Subcutaneous abdominal adipose tissue (tissue), 5 donors: ENCODE data around the gene HSPA1B.
"Not testable (repeated sequence)": the region's sequence is repeated elsewhere in the genome, so short reads cannot be mapped to it uniquely, and the experiment has no call there.

Experiments
- H3K27ac ChIP-seq: one replicate; pipeline ENCODE4 v1.7.0; 2013; ENCODE audit warnings: low read depth, mild to moderate bottlenecking, inconsistent platforms, low read length, moderate library complexity
- H3K27me3 ChIP-seq, 5 donors: one replicate each; pipeline ENCODE4 v1.7.0; 2013; ENCODE audit warnings: low read length in 5 of 5, inconsistent platforms in 1 of 5; ENCODE audit not compliant: control insufficient read depth in 5 of 5, insufficient read depth in 4 of 5
- H3K36me3 ChIP-seq, 5 donors: one replicate each; pipeline ENCODE4 v1.7.0; 2013; ENCODE audit warnings: low read length in 5 of 5; ENCODE audit not compliant: control insufficient read depth in 5 of 5, insufficient read depth in 5 of 5
- H3K4me1 ChIP-seq, 5 donors: one replicate each; pipeline ENCODE4 v1.7.0; 2013; ENCODE audit warnings: low read length in 5 of 5, mild to moderate bottlenecking in 3 of 5, moderate library complexity in 1 of 5; ENCODE audit not compliant: control insufficient read depth in 5 of 5, insufficient read depth in 5 of 5
- H3K4me3 ChIP-seq, 5 donors: one replicate each; pipeline ENCODE4 v1.7.0; 2013; ENCODE audit warnings: low read length in 5 of 5, low read depth in 1 of 5
- H3K9ac ChIP-seq, 5 donors: one replicate each; pipeline ENCODE4 v1.7.0; 2013; ENCODE audit warnings: low read length in 5 of 5, mild to moderate bottlenecking in 4 of 5, moderate library complexity in 3 of 5
- H3K9me3 ChIP-seq, 5 donors: one replicate each; pipeline ENCODE4 v1.7.0; 2013; ENCODE audit warnings: low read length in 5 of 5; ENCODE audit not compliant: control insufficient read depth in 5 of 5
- donor health status: healthy.
- donor health status: healthy.
- donor health status: healthy.
- donor health status: healthy.
- donor health status: healthy.

HSPA1B gene

DNA sequence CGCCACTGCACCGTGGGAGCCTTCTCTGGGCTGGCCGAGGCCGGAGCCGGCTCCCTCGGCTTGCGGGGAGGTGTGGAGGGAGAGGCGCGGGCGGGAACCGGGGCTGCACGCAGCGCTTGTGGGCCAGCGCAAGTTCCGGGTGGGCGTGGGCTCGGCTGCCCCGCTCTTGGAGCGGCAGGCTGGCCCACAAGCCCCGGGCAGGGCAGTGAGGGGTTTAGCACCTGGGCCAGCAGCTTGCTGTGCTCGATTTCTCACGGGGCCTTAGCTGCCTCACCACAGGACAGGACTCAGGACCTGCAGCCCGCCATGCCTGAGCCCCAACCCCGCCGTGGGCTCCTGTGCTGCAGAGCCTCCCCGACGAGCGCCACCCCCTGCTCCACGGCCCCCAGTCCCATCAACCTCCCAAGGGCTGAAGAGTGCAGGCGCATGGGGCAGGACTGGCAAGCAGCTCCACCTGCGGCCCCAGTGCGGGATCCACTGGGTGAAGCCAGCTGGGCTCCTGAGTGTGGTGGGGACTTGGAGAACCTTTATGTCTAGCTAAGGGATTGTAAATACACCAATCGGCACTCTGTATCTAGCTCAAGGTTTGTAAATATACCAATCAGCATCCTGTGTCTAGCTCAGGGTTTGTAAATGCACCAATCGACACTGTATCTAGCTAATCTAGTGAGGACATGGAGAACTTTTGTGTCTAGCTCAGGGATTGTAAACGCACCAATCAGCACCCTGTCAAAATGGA, 24.6 kb downstream of the HSPA1B start:
- H3K9ac ChIP-seq, H3K27me3 ChIP-seq, H3K4me1 ChIP-seq, H3K9me3 ChIP-seq, H3K27ac ChIP-seq, H3K4me3 ChIP-seq, H3K36me3 ChIP-seq: not testable (repeated sequence)

DNA sequence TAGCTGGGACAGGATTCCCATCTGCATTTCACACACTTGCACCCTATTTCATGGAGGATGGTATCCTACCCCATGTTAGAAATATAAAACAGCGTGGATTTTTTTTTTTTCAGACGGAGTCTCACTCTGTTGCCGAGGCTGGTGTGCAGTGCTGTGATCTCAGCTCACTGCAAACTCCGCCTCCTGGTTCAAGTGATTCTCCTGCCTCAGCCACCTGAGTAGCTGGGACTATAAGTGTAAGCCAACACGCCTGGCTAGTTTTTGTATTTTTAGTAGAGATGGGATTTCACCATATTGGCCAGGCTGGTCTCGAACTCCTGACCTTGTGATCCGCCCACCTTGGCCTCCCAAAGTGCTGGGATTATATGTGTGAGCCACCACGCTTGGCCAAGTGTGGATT, 30.2 kb downstream of the HSPA1B start:
- H3K9ac ChIP-seq, H3K27ac ChIP-seq, H3K27me3 ChIP-seq, H3K4me3 ChIP-seq, H3K9me3 ChIP-seq: not testable (repeated sequence)
- H3K4me1 ChIP-seq: peaks cover 1 to 12% (median 10%) of the 10 kb centered on the region in 5 donors
- peaks cover 0 to 45% (median 30%) of the 10 kb centered on the region in 5 donors for H3K36me3 ChIP-seq

DNA sequence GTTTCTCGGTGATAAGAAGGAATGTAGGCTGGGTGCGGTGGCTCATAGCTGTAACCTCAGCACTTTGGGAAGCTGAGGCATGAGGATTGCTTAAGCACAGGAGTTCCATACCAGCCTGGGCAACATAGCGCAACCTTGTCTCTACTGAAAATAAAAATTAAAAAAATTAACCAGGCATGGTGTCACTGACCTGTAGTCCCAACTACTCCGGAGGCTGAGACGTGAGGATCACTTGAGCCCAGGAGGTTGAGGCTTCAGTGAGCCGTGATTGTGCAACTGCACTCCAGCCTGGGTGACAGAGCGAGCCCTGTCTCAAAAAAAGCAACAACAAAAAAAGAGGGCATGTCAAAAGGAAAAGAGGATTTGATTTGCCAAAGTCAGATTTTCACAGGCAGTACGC, 31.2 kb downstream of the HSPA1B start:
- Histone ChIP-seq H3K9ac (no peak overlapping the region), H3K9me3 (no peaks in the 10 kb centered on the region), H3K4me3 (no peak overlapping the region), H3K27me3 (no peaks in the 10 kb centered on the region), H3K27ac (no peak overlapping the region), H3K4me1 (peaks cover 1 to 19% (median 15%) of the 10 kb centered on the region in 5 donors), H3K36me3 (peaks cover 0 to 45% (median 30%) of the 10 kb centered on the region in 5 donors)

DNA sequence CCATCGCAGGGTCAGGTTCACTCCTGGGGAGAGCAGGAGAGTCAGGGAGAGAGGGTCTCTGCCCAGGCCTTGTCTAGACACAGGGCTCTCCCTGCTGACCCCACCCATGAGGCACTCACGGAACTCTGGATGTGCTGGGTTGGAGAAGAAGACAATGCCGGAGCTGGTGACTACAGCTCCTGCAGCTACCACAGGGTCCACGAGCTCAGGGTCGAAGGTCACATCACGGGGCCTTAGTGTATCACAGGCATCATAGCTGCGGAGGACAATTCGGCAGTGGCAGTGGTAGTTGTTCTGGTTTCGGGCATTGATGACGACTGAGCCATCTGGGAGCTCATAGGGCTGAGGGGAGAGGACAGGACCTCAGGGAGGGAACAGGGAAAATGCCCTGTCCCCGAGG, 32.4 kb downstream of the HSPA1B start:
- H3K27ac ChIP-seq: no peak overlapping the region
- no peak overlapping the region for H3K9ac ChIP-seq

DNA sequence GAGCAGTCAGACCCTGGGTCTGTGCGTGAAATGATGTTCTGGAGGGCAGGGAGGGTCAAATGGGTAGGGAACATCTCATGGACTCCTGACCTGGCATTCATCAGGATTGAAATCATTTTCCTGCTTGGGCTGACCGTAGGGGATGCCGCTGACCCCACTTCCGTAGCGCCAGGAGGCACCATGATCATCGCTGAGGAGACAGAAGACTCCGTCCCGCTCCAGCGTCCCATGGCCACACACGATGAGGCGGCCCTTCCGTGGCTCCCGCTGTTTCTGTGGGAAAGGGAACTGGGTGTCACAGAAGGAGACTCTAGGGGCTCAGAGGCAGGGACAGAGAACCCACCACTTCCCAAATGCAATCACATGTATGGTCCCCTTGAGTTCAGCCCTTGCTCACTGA, 32.8 kb downstream of the HSPA1B start:
- Histone ChIP-seq H3K4me1 (peaks cover 3 to 26% (median 22%) of the 10 kb centered on the region in 5 donors), H3K4me3 (no peak overlapping the region), H3K9me3 (no peaks in the 10 kb centered on the region), H3K27ac (no peak overlapping the region), H3K36me3 (peaks cover 0 to 43% (median 30%) of the 10 kb centered on the region in 5 donors), H3K9ac (no peak overlapping the region), H3K27me3 (no peaks in the 10 kb centered on the region)

More for the DNA sequence above, 32.4 kb downstream of the HSPA1B start:
- peaks cover 0 to 45% (median 30%) of the 10 kb centered on the region in 5 donors for H3K36me3 ChIP-seq
- H3K27me3 ChIP-seq: no peaks in the 10 kb centered on the region
- peaks cover 3 to 26% (median 22%) of the 10 kb centered on the region in 5 donors for H3K4me1 ChIP-seq
- H3K9me3 ChIP-seq: no peaks in the 10 kb centered on the region
- H3K4me3 ChIP-seq: no peak overlapping the region

DNA sequence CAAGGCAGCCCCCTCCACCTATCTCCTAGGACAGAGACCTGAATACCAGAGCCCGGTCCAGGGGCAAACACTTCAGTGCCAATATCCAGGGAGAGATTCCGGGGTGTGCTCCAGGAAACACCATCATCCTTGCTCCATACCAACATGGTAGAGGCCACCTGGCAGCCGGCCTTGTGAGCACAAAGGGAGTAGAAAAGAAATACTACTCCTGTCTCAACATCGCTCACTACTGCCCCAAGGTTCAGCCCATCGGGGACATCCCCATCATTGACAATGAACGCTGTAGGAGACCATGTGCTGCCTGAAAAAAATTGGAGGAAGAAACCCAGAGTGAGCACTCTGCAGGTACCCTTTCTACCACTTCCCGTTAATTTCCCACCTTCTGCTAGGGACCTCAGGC, 33.6 kb downstream of the HSPA1B start:
- Histone ChIP-seq H3K4me3 (peak overlapping the region in 2 of 5 donors; percentile 90 to 95), H3K27ac (no peak overlapping the region), H3K27me3 (no peaks in the 10 kb centered on the region), H3K9ac (peak overlapping the region in 2 of 5 donors; percentile 6 to 28), H3K4me1 (peaks cover 3 to 26% (median 22%) of the 10 kb centered on the region in 5 donors), H3K9me3 (no peaks in the 10 kb centered on the region), H3K36me3 (peaks cover 0 to 41% (median 30%) of the 10 kb centered on the region in 5 donors)

DNA sequence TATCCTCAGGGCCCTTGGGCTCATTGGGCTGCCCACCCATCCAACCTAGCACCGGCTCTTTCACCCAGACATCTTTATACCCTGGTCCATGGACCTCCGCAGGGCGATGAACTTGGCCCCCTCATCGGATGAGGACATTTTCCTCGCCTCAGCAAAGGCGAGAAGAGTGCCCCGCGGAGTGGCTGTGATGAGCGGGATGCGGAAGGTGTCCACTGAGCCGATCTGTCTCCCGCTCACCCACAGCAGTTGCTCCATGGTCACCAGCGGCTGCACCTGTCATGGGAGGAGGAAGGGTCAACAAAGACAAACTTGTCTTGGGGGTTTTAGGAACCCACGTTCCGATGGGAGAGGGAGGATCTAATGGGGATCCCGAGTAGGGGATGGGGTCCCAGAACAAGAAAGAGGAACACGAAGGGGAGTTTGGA, 34.4 kb downstream of the HSPA1B start:
- Histone ChIP-seq H3K4me1 (peaks cover 3 to 26% (median 22%) of the 10 kb centered on the region in 5 donors), H3K4me3 (peak overlapping the region; percentile 86 to 97 (median 92)), H3K9me3 (no peaks in the 10 kb centered on the region), H3K27me3 (no peaks in the 10 kb centered on the region), H3K27ac (peak overlapping the region; percentile 67), H3K36me3 (peaks cover 0 to 41% (median 30%) of the 10 kb centered on the region in 5 donors), H3K9ac (peak overlapping the region; percentile 81 to 86 (median 84))

DNA sequence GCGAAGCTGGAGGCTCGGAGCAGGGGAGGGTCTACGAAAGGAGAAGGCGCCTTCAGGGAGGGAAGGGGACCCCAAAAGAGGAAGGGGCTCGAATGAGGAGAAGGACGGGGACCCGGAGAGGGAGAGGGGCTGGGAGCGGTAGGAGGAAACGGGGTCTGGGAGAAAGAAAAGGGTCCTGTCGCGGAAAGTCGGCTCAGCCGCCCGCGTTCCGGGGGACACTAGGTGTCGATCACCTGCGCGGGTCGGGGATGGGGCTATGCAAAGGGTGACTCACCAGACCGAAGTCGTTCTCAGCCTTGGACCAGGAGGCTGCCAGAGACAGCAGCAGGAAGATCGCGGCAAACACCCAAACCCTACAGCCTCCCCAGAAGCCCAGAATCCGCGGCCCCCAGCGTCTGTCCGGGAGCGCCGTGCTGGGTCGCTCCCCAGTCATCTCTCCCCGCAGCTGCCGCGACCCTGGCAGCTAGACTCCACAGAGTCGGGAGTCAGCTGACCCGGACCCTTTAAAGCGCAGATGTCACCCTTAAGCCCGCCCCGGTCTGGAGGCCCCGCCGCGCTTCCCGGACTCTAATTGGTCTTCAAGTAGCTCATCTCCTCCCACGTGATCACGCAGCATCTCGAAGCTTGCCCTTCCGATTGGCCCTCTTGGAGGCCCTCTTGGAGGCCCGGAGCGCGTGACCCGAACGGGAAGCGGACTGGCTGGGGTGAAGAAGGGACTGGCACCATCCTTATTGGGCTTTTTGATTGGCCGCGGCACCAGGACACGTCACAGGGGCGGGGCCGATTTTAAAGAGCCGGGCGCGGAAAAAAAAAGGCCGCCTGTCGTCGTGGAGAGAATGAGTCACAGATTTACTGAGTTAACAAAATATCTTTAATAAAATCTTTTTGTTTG, 35.1 kb downstream of the HSPA1B start, which contains the start of gene NEU1:
Gene NEU1 (minus strand): TSS at position 478 of the 892 bp plus-strand sequence. CDS start 45 bp downstream, at position 433.
- Histone ChIP-seq H3K9ac (peak within 1 kb of the TSS; percentile 81 to 86 (median 84)), H3K9me3 (no peaks in the 10 kb centered on the region), H3K4me3 (peak within 1 kb of the TSS; percentile 86 to 97 (median 92)), H3K27ac (peak within 1 kb of the TSS; percentile 92), H3K27me3 (no peaks in the 10 kb centered on the region), H3K4me1 (peaks cover 3 to 26% (median 22%) of the 10 kb centered on the region in 5 donors), H3K36me3 (peaks cover 0 to 35% (median 28%) of the 10 kb centered on the region in 5 donors)

DNA sequence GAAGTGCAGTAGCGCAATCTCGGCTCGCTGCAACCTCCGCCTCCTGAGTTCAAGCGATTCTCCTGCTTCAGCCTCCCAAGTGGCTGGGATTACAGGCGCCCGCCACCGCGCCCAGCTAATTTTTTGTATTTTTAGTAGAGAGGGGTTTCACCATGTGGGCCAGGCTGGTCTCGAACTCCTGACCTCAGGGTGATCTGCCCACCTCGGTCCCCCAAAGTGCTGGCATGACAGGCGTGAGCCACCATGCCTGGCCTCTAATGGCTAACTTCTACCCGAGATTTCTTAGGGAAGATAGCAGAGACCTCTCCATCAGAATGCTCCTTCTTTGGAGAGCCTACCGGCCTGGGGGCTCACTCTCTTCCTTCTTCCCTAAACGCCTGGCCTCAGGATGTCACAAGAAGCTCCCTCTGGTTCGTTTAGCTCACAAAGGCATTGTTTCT, 36.6 kb downstream of the HSPA1B start:
- H3K9me3 ChIP-seq, H3K27me3 ChIP-seq: not testable (repeated sequence)
- H3K9ac ChIP-seq: peak overlapping the region in 3 of 5 donors; percentile 61 to 75 (median 65)
- H3K4me3 ChIP-seq: peak overlapping the region; percentile 66 to 84 (median 71)
- H3K4me1 ChIP-seq: peaks cover 3 to 26% (median 22%) of the 10 kb centered on the region in 5 donors
- peak overlapping the region; percentile 92 for H3K27ac ChIP-seq
- peaks cover 0 to 22% (median 19%) of the 10 kb centered on the region in 5 donors for H3K36me3 ChIP-seq
